ENCODE measurements around the gene RNF144A. TPM values are rescaled to one million over a fixed set of nuclear protein-coding genes. Genes with fewer than 3 reads are reported as not detected.

RNF144A gene
- total RNA-seq, 4 donors from 2014 or later: 27.3 to 47.3 (median 37.4) TPM

GRCh38 chr2:6923319-6923718 lies 6.1 kb downstream of the RNF144A start:
- no peak overlapping the region for H3K4me3 ChIP-seq
- H3K9me3 ChIP-seq: no peaks in the 10 kb centered on the region
- peaks cover 0 to 67% (median 4%) of the 10 kb centered on the region in 4 donors for H3K4me1 ChIP-seq
- TF ChIP-seq CTCF (IDR thresholded peaks at IDR 0.05) (no peak), POLR2A (IDR thresholded peaks at IDR 0.05) (no peak), EP300 (IDR thresholded peaks at IDR 0.05) (no peak)
- 80 to 90% methylated on average over 10 of the region's 10 CpGs for WGBS, 2 donors
- H3K27me3 ChIP-seq: no peaks in the 10 kb centered on the region
- DNase-seq (ENCODE audit: low spot score in 2 of 2): no peak
- no peak overlapping the region for H3K27ac ChIP-seq
- H3K36me3 ChIP-seq: no peaks in the 10 kb centered on the region

- peak overlapping the region in 1 of 4 donors; percentile 34 for H3K27ac ChIP-seq
- H3K9me3 ChIP-seq: no peaks in the 10 kb centered on the region
- H3K36me3 ChIP-seq: no peaks in the 10 kb centered on the region
- no peak for TF ChIP-seq EP300 (IDR thresholded peaks at IDR 0.05)
- TF ChIP-seq CTCF (IDR thresholded peaks at IDR 0.05): no peak
- TF ChIP-seq POLR2A (IDR thresholded peaks at IDR 0.05): no peak
- H3K4me3 ChIP-seq: no peak overlapping the region
- H3K27me3 ChIP-seq: no peaks in the 10 kb centered on the region
- DNase-seq (ENCODE audit: low spot score in 2 of 2): no peak
- peaks cover 0 to 69% (median 5%) of the 10 kb centered on the region in 4 donors for H3K4me1 ChIP-seq
- WGBS, 2 donors: 92 to 93% methylated on average over 19 of the region's 19 CpGs
These were observed 7.1 kb downstream of the RNF144A start for GRCh38 chr2:6924101-6924923.

- Histone ChIP-seq H3K4me1 (peaks cover 0 to 64% (median 5%) of the 10 kb centered on the region in 4 donors), H3K9me3 (no peaks in the 10 kb centered on the region), H3K27ac (peak overlapping the region in 1 of 4 donors; percentile 34), H3K27me3 (no peaks in the 10 kb centered on the region), H3K4me3 (no peak overlapping the region), H3K36me3 (no peaks in the 10 kb centered on the region)
- whole genome bisulfite sequencing, 2 donors: 75% methylated on average over 7 of the region's 7 CpGs
- DNase-seq (ENCODE audit: low spot score in 2 of 2): no peak
- TF ChIP-seq EP300 (IDR thresholded peaks at IDR 0.05): no peak
- no peak for TF ChIP-seq CTCF (IDR thresholded peaks at IDR 0.05)
- no peak for TF ChIP-seq POLR2A (IDR thresholded peaks at IDR 0.05)
These were observed 7.8 kb downstream of the RNF144A start for GRCh38 chr2:6924924-6925409.

DNA sequence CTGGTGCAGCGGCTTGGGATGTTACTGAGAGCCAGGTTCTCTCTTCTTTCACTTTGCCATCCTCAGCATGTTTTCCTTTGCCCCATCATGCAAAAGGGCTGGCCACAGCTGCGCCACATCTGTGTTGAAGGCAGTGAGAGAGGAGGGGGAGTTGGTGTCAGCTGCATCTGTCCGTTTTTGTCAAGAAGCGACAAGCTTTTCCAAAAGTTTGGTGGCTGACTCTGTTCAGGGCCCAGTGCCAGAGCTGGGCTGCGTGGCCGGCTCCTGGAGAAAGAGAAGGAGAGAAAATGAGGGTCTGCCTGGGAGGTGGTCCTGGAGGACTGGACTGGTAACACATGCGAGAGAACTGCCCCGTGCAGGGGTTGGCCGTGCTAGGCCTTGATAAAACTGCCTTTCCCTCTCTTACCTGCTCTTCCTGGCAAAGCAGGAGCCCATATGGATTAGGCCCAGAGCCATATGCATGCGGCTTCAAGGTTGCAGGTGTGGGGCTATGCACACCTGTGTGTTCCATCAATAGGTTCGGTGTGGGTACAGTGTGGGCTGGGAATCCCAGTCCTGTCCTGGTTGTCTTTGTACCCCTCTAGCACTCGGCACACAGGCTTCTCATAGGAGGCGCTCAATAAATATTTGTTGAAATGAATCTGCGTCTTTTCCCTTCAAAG lies 9.0 kb downstream of the RNF144A start:
- peak overlapping the region in 1 of 4 donors; percentile 0 for H3K27ac ChIP-seq
- WGBS, 2 donors: 87 to 90% methylated on average over 14 of the region's 14 CpGs
- H3K27me3 ChIP-seq: no peaks in the 10 kb centered on the region

More for the DNA sequence above, 9.0 kb downstream of the RNF144A start:
- peaks cover 0 to 61% (median 1%) of the 10 kb centered on the region in 4 donors for H3K4me1 ChIP-seq
- no peak for DNase-seq (ENCODE audit: low spot score in 2 of 2)
- no peak for TF ChIP-seq CTCF (IDR thresholded peaks at IDR 0.05)
- TF ChIP-seq EP300 (IDR thresholded peaks at IDR 0.05): no peak
- TF ChIP-seq POLR2A (IDR thresholded peaks at IDR 0.05): no peak
- no peaks in the 10 kb centered on the region for H3K9me3 ChIP-seq
- H3K36me3 ChIP-seq: no peaks in the 10 kb centered on the region
- no peak overlapping the region for H3K4me3 ChIP-seq

All from tibial nerve (tissue), 4 donors.